Measurements from ENCODE around the gene CYP24A1. TPM values are rescaled to one million over a fixed set of nuclear protein-coding genes. Genes with fewer than 3 reads are reported as not detected.

The CYP24A1 gene
- polyA plus RNA-seq, 1 of the 3 experiments (the other 2 are of a cell fraction), result 8.8 TPM

DNA sequence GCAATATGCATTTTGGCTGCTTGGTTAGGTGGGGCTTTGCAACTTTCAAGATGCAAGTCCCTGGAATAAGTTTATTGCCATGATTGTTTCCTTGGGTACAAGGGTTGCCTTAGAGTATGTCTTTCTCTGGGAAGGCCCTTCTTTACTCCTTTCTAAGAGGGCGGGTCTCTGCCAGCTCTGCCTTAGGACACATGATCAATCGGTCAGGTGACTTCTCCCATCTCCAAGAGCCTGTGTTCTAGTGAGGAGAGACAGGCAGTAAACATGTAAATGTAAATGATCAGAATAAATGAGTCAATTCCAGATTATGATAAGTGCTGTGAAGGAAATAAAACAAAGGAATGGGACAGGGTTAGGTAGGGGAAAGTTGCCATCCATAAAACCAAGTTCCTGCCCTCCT lies 60.2 kb downstream of the CYP24A1 start:
- ChIA-PET POLR2A (no interaction called here), CTCF (no interaction called here)
- Histone ChIP-seq H3K9me2 (no peaks in the 10 kb centered on the region), H3K4me3 (ENCODE audit: low read depth in 2 of 2, low read length in 1 of 2) (no peak overlapping the region), H3K9me3 (no peaks in the 10 kb centered on the region), H3F3A (replicated peaks; ENCODE audit: insufficient read depth) (no peaks in the 10 kb centered on the region), H3K79me2 (ENCODE audit: insufficient read depth) (no peaks in the 10 kb centered on the region), H3K4me2 (no peak overlapping the region), H3K27ac (ENCODE audit: low read depth in 2 of 2, low read length in 1 of 2) (no peak overlapping the region), H3K27me3 (ENCODE audit: insufficient read depth) (no peaks in the 10 kb centered on the region), H3K36me3 (replicated peaks in 1 of 2; ENCODE audit: control insufficient read depth in 1 of 2, insufficient read depth in 2 of 2, low read length in 1 of 2) (no peaks in the 10 kb centered on the region), H4K20me1 (ENCODE audit: insufficient read depth) (no peaks in the 10 kb centered on the region), H3K9ac (no peak overlapping the region), H2AFZ (ENCODE audit: low read depth) (no peak overlapping the region), H3K4me1 (ENCODE audit: control insufficient read depth in 1 of 2, insufficient read depth in 2 of 2, low read depth in 1 of 2, low read length in 1 of 2) (no peaks in the 10 kb centered on the region)
- 55% methylated on average over 2 of the region's 2 CpGs for WGBS (ENCODE audit: low lambda C conversion rate)
- TF ChIP-seq EP300 (IDR thresholded peaks at IDR 0.05; ENCODE audit: borderline replicate concordance in 1 of 2, low read depth in 1 of 2, low read length in 1 of 2), result no peak
- TF ChIP-seq TCF12 (IDR thresholded peaks at IDR 0.05), result no peak
- no peak for TF ChIP-seq FOXJ3 (CRISPR knock-in tag; IDR thresholded peaks at IDR 0.05)
- TF ChIP-seq, protein P1, sequence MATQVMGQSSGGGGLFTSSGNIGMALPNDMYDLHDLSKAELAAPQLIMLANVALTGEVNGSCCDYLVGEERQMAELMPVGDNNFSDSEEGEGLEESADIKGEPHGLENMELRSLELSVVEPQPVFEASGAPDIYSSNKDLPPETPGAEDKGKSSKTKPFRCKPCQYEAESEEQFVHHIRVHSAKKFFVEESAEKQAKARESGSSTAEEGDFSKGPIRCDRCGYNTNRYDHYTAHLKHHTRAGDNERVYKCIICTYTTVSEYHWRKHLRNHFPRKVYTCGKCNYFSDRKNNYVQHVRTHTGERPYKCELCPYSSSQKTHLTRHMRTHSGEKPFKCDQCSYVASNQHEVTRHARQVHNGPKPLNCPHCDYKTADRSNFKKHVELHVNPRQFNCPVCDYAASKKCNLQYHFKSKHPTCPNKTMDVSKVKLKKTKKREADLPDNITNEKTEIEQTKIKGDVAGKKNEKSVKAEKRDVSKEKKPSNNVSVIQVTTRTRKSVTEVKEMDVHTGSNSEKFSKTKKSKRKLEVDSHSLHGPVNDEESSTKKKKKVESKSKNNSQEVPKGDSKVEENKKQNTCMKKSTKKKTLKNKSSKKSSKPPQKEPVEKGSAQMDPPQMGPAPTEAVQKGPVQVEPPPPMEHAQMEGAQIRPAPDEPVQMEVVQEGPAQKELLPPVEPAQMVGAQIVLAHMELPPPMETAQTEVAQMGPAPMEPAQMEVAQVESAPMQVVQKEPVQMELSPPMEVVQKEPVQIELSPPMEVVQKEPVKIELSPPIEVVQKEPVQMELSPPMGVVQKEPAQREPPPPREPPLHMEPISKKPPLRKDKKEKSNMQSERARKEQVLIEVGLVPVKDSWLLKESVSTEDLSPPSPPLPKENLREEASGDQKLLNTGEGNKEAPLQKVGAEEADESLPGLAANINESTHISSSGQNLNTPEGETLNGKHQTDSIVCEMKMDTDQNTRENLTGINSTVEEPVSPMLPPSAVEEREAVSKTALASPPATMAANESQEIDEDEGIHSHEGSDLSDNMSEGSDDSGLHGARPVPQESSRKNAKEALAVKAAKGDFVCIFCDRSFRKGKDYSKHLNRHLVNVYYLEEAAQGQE (IDR thresholded peaks at IDR 0.05; ENCODE audit: low read depth, low read length), result no peak
- TF ChIP-seq, protein P2, sequence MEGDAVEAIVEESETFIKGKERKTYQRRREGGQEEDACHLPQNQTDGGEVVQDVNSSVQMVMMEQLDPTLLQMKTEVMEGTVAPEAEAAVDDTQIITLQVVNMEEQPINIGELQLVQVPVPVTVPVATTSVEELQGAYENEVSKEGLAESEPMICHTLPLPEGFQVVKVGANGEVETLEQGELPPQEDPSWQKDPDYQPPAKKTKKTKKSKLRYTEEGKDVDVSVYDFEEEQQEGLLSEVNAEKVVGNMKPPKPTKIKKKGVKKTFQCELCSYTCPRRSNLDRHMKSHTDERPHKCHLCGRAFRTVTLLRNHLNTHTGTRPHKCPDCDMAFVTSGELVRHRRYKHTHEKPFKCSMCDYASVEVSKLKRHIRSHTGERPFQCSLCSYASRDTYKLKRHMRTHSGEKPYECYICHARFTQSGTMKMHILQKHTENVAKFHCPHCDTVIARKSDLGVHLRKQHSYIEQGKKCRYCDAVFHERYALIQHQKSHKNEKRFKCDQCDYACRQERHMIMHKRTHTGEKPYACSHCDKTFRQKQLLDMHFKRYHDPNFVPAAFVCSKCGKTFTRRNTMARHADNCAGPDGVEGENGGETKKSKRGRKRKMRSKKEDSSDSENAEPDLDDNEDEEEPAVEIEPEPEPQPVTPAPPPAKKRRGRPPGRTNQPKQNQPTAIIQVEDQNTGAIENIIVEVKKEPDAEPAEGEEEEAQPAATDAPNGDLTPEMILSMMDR (IDR thresholded peaks at IDR 0.05), result no peak
- TF ChIP-seq SIN3A (IDR thresholded peaks at IDR 0.05; ENCODE audit: borderline replicate concordance, low read depth, low read length), result no peak
- TF ChIP-seq YY1 (IDR thresholded peaks at IDR 0.05; ENCODE audit: low read depth), result no peak
- TF ChIP-seq, protein P3, sequence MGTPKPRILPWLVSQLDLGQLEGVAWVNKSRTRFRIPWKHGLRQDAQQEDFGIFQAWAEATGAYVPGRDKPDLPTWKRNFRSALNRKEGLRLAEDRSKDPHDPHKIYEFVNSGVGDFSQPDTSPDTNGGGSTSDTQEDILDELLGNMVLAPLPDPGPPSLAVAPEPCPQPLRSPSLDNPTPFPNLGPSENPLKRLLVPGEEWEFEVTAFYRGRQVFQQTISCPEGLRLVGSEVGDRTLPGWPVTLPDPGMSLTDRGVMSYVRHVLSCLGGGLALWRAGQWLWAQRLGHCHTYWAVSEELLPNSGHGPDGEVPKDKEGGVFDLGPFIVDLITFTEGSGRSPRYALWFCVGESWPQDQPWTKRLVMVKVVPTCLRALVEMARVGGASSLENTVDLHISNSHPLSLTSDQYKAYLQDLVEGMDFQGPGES (IDR thresholded peaks at IDR 0.05; ENCODE audit: low read depth, low read length), result no peak
- TF ChIP-seq CHD2 (IDR thresholded peaks at IDR 0.05; ENCODE audit: low read length, partially characterized antibody), result no peak
- DNase-seq, result no peak

DNA sequence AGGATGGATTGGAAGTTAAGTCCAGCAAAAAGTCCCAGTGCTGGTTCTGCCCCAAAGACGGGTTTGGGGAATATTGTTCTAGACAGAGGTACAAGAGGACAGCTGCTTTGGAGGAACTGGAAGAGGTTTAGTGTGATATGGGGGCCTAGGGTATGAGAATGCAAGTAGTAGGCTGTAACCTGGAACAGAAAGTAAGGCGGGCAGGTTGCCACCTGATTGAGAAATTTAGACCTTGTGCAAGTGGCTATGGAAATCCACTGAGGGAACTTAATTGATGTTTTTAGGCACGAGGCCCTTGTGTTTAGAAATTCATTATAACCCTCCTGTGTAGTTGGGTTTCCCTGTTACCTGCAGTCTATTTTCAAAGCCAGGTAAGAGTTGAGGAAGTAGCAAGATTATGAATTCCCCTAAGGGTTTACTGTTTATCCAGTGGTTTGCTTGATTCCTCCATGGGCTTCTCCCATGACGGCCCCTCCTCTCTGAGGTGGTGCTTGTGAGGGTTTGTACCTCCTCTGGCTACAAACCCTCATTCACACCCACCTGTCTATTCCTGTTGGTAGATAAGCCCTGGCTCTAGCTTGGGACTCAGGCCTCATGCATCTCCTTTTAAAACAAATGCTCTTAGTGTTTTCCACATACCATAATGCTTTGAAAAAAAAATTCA lies 61.4 kb downstream of the CYP24A1 start:
- Histone ChIP-seq H3K27ac (ENCODE audit: low read depth in 2 of 2, low read length in 1 of 2) (no peak overlapping the region), H3K9me3 (no peaks in the 10 kb centered on the region), H3K9me2 (no peaks in the 10 kb centered on the region), H3K9ac (no peak overlapping the region), H3F3A (replicated peaks; ENCODE audit: insufficient read depth) (no peaks in the 10 kb centered on the region), H3K79me2 (ENCODE audit: insufficient read depth) (no peaks in the 10 kb centered on the region), H3K4me1 (ENCODE audit: control insufficient read depth in 1 of 2, insufficient read depth in 2 of 2, low read depth in 1 of 2, low read length in 1 of 2) (no peaks in the 10 kb centered on the region), H4K20me1 (ENCODE audit: insufficient read depth) (no peaks in the 10 kb centered on the region), H3K4me3 (ENCODE audit: low read depth in 2 of 2, low read length in 1 of 2) (no peak overlapping the region), H2AFZ (ENCODE audit: low read depth) (no peak overlapping the region), H3K27me3 (ENCODE audit: insufficient read depth) (no peaks in the 10 kb centered on the region), H3K4me2 (no peak overlapping the region), H3K36me3 (replicated peaks in 1 of 2; ENCODE audit: control insufficient read depth in 1 of 2, insufficient read depth in 2 of 2, low read length in 1 of 2) (no peaks in the 10 kb centered on the region)
- ChIA-PET POLR2A (no interaction called here), CTCF (interaction anchor here (23.8 kb wide), 1 partner anchor 94 kb away, joined by 499 read pairs; the partner anchor contains the start of gene PFDN4)
- WGBS (ENCODE audit: low lambda C conversion rate), result 81% methylated on average over 4 of the region's 4 CpGs
- DNase-seq, result no peak
- TF ChIP-seq YY1 (IDR thresholded peaks at IDR 0.05; ENCODE audit: low read depth) (no peak), MEF2A (IDR thresholded peaks at IDR 0.05; ENCODE audit: borderline replicate concordance, low read depth) (no peak), POLR2AphosphoS5 (IDR thresholded peaks at IDR 0.05; ENCODE audit: low read depth, low read length) (no peak), FOXM1 (IDR thresholded peaks at IDR 0.05; ENCODE audit: low read depth) (no peak), EZH2phosphoT487 (IDR thresholded peaks at IDR 0.05; ENCODE audit: borderline replicate concordance, low read depth) (no peak), EP300 (IDR thresholded peaks at IDR 0.05; ENCODE audit: borderline replicate concordance in 1 of 2, low read depth in 1 of 2, low read length in 1 of 2) (no peak), ELF1 (IDR thresholded peaks at IDR 0.05) (no peak)
- TF ChIP-seq, protein P3 (IDR thresholded peaks at IDR 0.05; ENCODE audit: low read depth, low read length), result no peak
- TF ChIP-seq, protein P4, sequence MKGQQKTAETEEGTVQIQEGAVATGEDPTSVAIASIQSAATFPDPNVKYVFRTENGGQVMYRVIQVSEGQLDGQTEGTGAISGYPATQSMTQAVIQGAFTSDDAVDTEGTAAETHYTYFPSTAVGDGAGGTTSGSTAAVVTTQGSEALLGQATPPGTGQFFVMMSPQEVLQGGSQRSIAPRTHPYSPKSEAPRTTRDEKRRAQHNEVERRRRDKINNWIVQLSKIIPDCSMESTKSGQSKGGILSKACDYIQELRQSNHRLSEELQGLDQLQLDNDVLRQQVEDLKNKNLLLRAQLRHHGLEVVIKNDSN (IDR thresholded peaks at IDR 0.05; ENCODE audit: borderline replicate concordance, low read depth), result no peak
- TF ChIP-seq, protein P5, sequence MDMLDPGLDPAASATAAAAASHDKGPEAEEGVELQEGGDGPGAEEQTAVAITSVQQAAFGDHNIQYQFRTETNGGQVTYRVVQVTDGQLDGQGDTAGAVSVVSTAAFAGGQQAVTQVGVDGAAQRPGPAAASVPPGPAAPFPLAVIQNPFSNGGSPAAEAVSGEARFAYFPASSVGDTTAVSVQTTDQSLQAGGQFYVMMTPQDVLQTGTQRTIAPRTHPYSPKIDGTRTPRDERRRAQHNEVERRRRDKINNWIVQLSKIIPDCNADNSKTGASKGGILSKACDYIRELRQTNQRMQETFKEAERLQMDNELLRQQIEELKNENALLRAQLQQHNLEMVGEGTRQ (IDR thresholded peaks at IDR 0.05; ENCODE audit: borderline replicate concordance, low read depth, low read length), result no peak

Measured in SK-N-SH (cell line).